ENCODE results near the gene HIGD1A.

GRCh38 chr3:42801784-42802183, 2.5 kb downstream of the HIGD1A start:
- no peak for TF ChIP-seq CTCF (IDR thresholded peaks at IDR 0.05 in 2 of 3, conservative IDR thresholded peaks at IDR 0.05 in 1 of 3; ENCODE audit: control insufficient read depth in 2 of 3, extremely low read depth in 1 of 3, insufficient read depth in 1 of 3, low read depth in 3 of 3, low read length in 3 of 3)
- no peak for TF ChIP-seq FOS (IDR thresholded peaks at IDR 0.05; ENCODE audit: borderline replicate concordance, extremely low read depth, insufficient read length)
- TF ChIP-seq CUX1 (IDR thresholded peaks at IDR 0.05; ENCODE audit: insufficient replicate concordance, low read depth, low read length): no peak
- no peak for TF ChIP-seq EZH2 (IDR thresholded peaks at IDR 0.05; ENCODE audit: borderline replicate concordance, control insufficient read depth, low read depth, low read length)
- TF ChIP-seq MXI1 (IDR thresholded peaks at IDR 0.05; ENCODE audit: low read depth, low read length): no peak
- no peak for TF ChIP-seq REST (IDR thresholded peaks at IDR 0.05; ENCODE audit: low read depth, low read length)
- no peak for TF ChIP-seq POLR2A (IDR thresholded peaks at IDR 0.05; ENCODE audit: low read depth, low read length)
- no peak for TF ChIP-seq GABPA (IDR thresholded peaks at IDR 0.05; ENCODE audit: low read depth)
- no peak for TF ChIP-seq EP300 (IDR thresholded peaks at IDR 0.05; ENCODE audit: borderline replicate concordance in 1 of 2, control insufficient read depth in 1 of 2, low read depth in 2 of 2, low read length in 2 of 2)
- TF ChIP-seq BHLHE40 (IDR thresholded peaks at IDR 0.05; ENCODE audit: borderline replicate concordance in 1 of 2, low read depth in 2 of 2, low read length in 1 of 2): no peak
- no peak for TF ChIP-seq MAX (IDR thresholded peaks at IDR 0.05; ENCODE audit: low read depth, low read length)
- no peak for TF ChIP-seq TARDBP (IDR thresholded peaks at IDR 0.05; ENCODE audit: borderline replicate concordance)

All from GM12878 (cell line).